ENCODE data around the gene RCN2.

The RCN2 gene

GRCh38 chr15:76988867-76989780 lies 57.6 kb downstream of the RCN2 start:
- no peak for DNase-seq (ENCODE audit: low read depth)
- no peak overlapping the region for H3K4me3 ChIP-seq (ENCODE audit: low read depth, low read length)

GRCh38 chr15:76991048-76991447 lies 59.5 kb downstream of the RCN2 start:
- H3K4me3 ChIP-seq (ENCODE audit: low read depth, low read length) = no peak overlapping the region
- no peak for DNase-seq (ENCODE audit: low read depth)

DNA sequence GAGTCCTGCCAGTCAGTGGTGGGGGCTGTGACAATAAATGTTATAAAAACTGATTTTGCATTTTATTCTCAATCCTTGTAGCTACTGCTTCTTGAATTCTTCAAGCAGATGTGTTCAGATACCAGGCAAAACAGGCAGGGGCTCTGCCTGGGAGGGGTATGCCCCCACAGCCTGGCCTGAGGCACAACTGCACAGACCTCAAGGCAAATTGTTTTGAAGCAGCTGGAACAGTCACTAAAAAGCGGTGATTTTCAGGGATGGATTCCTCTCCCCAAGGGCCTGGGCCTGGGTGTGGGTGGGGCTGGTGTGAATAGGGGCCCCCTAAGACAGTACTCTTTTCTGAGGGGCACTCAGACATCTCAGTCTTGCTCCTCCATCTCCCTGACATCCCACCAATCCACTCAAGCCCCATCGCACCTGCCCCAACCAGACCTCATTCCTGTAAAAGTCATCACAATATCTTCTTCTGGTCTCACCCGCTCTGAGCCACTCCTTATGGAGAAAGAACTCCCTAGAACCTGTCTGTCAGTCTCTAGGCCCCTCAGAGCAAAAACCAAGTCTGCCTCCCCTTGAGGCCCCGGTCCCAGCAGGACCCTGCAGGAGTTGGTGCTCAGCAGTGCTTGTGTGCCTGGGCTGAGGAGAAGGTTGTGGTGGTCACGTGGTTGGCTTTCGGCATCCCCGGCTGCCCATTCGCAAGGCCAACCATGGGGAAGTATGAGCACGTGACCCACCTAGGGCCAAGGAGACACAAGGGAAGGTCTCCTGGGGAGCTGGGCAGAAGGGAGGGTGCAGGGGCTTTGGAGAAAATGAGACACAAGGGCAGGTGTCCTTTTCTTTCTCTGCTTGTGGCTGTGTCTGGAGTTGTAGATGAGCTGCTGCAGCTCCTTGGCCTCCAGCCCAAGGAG lies 60.4 kb downstream of the RCN2 start:
- no peak overlapping the region for H3K4me3 ChIP-seq (ENCODE audit: low read depth, low read length)
- no peak for DNase-seq (ENCODE audit: low read depth)

GRCh38 chr15:76993114-76993725 lies 61.7 kb downstream of the RCN2 start:
- H3K4me3 ChIP-seq (ENCODE audit: low read depth, low read length) = no peak overlapping the region
- no peak for DNase-seq (ENCODE audit: low read depth)

GRCh38 chr15:76994001-76994400 lies 62.5 kb downstream of the RCN2 start:
- DNase-seq (ENCODE audit: low read depth) = no peak
- no peak overlapping the region for H3K4me3 ChIP-seq (ENCODE audit: low read depth, low read length)

DNA sequence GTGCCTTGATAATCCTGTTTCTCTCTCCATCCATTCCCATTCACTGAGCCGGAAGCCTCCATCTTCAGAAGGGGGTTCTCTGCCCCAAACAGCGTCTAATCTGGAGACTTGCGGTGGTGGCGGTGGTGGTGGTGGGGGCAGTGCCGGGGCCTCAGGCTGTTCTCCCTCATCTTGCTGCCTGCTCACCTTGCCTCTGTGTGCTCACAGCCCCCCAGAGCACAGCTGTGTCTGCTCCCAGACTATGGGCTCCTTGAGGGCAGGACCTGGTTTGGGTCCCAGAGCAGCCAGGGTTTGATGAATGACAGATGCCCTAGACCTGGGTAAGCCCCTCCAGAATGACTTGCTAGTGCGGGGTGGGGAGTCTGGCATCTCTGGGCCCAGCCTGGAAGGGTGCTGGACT lies 62.9 kb downstream of the RCN2 start:
- H3K4me3 ChIP-seq (ENCODE audit: low read depth, low read length) = no peak overlapping the region
- DNase-seq (ENCODE audit: low read depth) = no peak

- no peak within 1 kb of the TSS for H3K4me3 ChIP-seq (ENCODE audit: low read depth, low read length)
- no peak for DNase-seq (ENCODE audit: low read depth)
Measured at GRCh38 chr15:76994971-76995945, 63.7 kb downstream of the RCN2 start, which contains the start of gene PSTPIP1. Gene PSTPIP1 (plus strand): TSS chr15:76995126. CDS start chr15:76995574, 448 bp downstream.

GRCh38 chr15:76996076-76996525 lies 64.6 kb downstream of the RCN2 start:
- no peak for DNase-seq (ENCODE audit: low read depth)
- H3K4me3 ChIP-seq (ENCODE audit: low read depth, low read length) = no peak overlapping the region

- no peak for DNase-seq (ENCODE audit: low read depth)
- no peak overlapping the region for H3K4me3 ChIP-seq (ENCODE audit: low read depth, low read length)
Measured at GRCh38 chr15:76996526-76997401, 65.2 kb downstream of the RCN2 start.

DNA sequence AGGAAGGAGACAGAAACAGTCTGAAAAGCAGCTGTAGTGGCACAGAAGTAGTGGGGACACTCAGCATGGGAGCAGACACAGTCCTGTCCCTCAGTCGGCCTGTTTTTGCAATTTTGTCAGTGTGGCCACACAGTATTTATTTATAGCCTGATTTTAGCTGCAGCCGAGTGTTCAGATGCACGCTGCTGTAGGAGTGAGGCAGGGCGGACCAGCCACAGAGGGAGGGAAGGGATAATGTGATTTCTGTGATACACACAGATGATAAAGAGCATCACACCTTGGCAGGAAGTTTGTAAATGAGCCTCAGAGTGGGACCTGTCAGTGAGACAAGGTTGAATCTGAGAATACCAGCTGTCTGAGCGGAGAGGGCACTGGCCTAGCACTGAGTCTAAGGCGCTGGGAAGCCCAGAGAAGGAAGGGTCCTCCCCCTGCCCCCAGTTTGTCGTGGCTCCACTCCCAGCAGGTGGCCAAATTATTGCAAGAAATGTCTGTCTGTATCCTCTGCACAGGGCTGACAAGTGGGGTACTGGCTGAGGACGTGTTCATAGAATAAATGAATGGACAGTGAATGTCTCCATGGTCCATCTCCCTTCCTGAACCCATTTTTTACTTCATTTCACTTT lies 67.2 kb downstream of the RCN2 start:
- no peak overlapping the region for H3K4me3 ChIP-seq (ENCODE audit: low read depth, low read length)

GRCh38 chr15:76999996-77000395 lies 68.4 kb downstream of the RCN2 start:
- no peak overlapping the region for H3K4me3 ChIP-seq (ENCODE audit: low read depth, low read length)
- DNase-seq (ENCODE audit: low read depth) = no peak

More for the DNA sequence above, 67.2 kb downstream of the RCN2 start:
- no peak for DNase-seq (ENCODE audit: low read depth)

GRCh38 chr15:77001351-77001750 lies 69.8 kb downstream of the RCN2 start:
- no peak for DNase-seq (ENCODE audit: low read depth)
- no peak overlapping the region for H3K4me3 ChIP-seq (ENCODE audit: low read depth, low read length)

DNA sequence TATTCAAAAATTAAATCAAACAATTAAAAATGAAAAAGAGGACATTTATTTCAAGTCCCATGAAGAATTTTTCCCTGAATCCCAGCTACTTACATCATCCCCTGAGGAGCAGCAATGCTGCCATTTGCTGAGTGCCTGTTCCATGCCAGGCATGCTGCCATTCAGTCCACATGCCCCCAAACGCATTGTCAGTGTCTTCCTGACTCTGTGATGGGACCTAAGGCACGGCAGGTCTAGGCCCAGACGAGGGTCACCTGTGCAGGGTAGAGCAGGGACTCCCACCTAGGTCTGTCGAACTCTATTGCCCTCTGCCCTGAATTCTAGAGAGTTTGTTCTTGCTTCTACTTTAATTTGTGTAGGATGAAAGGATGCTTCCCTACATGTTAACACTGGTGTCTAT lies 70.4 kb downstream of the RCN2 start:
- H3K4me3 ChIP-seq (ENCODE audit: low read depth, low read length) = no peak overlapping the region
- no peak for DNase-seq (ENCODE audit: low read depth)

GRCh38 chr15:77002436-77002835 lies 70.9 kb downstream of the RCN2 start:
- DNase-seq (ENCODE audit: low read depth) = no peak
- no peak overlapping the region for H3K4me3 ChIP-seq (ENCODE audit: low read depth, low read length)

GRCh38 chr15:77002954-77003912 lies 71.7 kb downstream of the RCN2 start:
- no peak overlapping the region for H3K4me3 ChIP-seq (ENCODE audit: low read depth, low read length)
- no peak for DNase-seq (ENCODE audit: low read depth)

All from skeletal muscle cell (primary cell).